LNCAP (cell line): Measurements from ENCODE around the gene APCDD1.

Experiments
- TF ChIP-seq, protein P1 (sequence below): fragments of 450-650 bp; IDR thresholded peaks from 2 replicates; pipeline ENCODE4 v1.5.1; 2017; ENCODE audit warnings: mild to moderate bottlenecking

APCDD1 gene

DNA sequence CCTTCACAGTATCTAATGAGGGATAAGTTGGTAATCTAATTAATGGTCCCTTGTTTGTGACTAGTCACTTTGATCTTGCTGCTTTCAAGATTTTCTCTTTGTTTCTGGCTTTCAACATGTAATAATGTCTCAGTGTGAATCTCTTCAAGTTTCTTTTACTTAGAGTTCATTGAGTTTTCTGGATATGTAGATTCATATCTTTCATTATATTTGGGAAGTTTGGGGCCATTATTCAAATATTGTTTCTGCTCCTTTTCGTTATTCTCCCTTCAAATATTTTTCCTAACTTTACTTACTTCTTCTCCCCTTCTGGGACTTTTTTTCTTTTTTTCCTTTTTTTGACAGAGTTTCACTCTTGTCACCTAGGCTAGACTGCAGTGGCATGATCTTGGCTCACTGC lies 50.3 kb downstream of the APCDD1 start:
- TF ChIP-seq, protein P1, sequence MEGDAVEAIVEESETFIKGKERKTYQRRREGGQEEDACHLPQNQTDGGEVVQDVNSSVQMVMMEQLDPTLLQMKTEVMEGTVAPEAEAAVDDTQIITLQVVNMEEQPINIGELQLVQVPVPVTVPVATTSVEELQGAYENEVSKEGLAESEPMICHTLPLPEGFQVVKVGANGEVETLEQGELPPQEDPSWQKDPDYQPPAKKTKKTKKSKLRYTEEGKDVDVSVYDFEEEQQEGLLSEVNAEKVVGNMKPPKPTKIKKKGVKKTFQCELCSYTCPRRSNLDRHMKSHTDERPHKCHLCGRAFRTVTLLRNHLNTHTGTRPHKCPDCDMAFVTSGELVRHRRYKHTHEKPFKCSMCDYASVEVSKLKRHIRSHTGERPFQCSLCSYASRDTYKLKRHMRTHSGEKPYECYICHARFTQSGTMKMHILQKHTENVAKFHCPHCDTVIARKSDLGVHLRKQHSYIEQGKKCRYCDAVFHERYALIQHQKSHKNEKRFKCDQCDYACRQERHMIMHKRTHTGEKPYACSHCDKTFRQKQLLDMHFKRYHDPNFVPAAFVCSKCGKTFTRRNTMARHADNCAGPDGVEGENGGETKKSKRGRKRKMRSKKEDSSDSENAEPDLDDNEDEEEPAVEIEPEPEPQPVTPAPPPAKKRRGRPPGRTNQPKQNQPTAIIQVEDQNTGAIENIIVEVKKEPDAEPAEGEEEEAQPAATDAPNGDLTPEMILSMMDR, result no peak

DNA sequence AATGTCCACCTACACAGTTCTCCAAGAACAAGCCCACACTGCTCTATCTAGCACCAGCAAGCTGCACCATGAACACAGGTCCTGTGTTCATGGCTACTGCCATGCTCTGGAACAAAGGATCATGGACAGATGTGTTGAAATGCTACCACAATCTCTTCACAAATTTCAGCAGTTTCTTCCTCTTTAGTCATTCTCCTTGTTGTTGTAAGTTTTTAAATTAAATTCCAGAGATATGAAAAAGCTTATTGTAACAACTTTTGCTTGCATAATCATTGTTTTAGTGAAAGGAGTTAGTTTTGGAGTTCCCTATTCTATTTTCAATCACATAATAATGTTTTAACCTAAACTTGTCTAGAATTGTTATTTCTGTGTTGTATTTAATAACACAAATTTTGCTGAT lies 54.2 kb downstream of the APCDD1 start:
- TF ChIP-seq, protein P1, result no peak

DNA sequence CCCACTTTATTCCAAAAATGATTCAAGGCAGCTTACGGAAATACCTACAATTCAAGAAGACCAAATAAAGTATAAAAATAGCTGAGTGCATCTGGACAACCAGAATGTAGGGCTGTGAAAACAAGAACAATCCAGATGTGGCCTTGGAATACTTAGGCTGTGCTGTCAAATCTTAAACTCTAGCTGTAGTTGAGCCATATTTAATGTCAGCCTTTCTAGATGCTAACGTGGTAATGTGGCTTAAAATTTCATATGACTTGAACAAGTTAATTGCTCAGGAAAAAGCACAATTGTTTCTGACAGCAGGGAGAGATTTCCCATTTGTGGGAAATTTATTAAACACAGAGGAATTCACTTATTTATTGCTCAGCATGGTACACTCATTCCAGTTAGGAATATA lies 56.8 kb downstream of the APCDD1 start:
- TF ChIP-seq, protein P1, result no peak

DNA sequence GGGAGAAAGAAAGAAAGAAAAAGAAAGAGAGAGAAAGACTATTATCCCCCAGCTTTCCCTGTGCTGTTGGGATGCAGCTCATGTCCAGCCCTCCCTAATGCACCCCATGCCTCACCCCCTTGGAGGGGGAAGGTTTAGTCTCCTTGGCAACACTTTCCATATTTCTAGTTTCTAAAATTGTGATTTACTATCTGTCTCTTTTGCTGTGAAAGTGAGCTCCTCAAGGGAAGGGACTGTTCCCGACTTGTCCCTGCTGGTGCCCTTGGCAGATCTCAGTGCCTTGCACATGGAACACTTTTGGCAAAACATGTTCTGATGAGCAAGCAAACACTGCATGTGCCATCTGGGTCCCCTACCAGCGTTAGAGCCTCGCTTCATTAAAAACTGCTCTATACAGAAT lies 59.6 kb downstream of the APCDD1 start:
- TF ChIP-seq, protein P1, result no peak

DNA sequence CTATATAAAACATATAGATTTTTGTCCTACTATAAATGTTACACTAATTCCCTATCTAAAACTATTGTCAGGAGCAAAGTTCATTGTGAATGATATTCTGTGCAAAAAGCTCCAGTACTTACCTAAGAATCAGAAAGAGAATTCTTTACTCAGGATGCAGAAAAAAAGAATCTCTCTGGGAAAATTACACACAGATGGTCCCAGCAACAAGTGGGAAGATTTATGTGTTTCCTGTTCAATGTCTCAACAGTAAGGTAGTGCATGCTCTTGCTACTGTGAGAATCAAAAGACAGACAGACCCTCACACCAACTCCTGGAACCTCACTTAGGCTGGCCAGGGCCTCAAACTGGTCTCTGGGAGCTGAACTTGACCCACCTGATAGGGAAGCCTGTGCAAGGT lies 60.2 kb downstream of the APCDD1 start:
- TF ChIP-seq, protein P1, result no peak

DNA sequence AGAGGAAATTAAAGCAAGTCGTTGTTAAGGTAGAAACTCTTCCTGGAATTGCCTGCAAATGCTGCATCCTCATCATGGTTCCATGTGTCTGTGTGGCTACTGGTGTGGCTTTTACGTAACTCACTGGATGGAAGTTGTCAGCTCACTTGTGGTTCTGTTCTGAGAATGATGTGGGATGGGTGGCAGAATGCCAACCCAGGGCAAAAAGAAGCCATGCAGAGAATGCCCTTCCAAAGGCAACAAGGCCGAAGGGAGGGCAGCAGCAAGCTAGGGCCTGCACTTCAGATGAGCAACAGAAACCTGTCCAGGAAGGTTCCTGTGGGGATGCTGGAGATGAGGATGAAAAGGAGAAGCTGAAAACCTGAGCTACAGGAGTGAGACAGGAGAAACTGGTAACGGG lies 61.0 kb downstream of the APCDD1 start:
- TF ChIP-seq, protein P1, result no peak

DNA sequence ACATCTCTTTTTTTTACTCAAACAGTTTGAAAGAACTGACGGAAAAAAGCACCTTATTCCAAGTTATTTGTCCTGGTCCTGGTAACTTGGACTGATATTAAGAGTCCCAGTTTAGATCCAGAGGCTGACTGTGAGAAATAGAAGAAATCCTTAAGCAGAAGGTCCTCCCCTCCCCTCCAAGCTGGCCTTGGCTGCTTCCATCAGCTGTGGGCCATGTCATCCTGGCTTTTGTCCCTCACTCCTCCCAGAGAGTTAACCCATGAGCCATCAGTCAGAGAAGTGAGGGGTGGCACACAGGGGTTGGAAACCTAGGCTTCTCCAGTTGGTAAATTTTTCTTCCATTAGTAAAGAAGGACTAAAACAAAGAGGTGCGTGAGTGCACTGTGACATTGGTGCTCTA lies 61.6 kb downstream of the APCDD1 start:
- TF ChIP-seq, protein P1, result no peak

DNA sequence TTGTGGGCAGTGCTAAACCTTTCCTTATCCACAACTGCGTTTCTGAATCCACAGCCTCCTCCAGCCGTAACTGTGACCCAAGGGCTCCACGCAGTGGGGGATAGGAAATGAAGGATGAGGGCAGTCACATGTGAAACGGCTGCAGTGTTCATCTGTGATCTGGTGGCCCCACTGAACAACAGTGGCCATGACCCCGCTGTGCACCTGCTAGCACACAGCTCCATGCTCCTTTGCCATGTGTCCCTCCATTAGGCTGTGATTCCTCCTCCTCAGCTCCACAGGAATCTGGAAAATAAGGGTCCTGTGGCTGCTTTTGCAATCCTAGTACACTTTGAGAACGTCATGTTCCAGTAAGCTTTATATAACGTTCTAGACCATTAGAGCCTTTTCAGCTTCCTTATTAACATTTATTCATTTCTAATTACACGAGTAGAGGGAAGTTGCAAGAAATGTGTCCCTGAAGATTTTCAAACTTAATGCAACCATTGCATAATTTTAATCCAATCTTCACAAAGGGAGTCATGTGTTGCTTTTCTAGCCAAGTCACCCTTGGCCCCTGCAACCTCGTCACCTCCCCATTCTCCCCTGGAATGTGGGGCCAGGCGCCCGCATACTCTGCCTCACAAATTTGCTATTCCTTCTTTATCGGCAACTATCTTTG lies 64.3 kb downstream of the APCDD1 start:
- TF ChIP-seq, protein P1, result no peak
